ENCODE results near the gene HNMT.
"Not testable (repeated sequence)": the region's sequence is repeated elsewhere in the genome, so short reads cannot be mapped to it uniquely, and the experiment has no call there.

The HNMT gene

GRCh38 chr2:137947032-137947727, 17.1 kb upstream of the HNMT start:
- no peak for DNase-seq

- peak; percentile 64 for DNase-seq
Observed at GRCh38 chr2:137947728-137948336, 16.4 kb upstream of the HNMT start.

GRCh38 chr2:137948894-137949293, 15.4 kb upstream of the HNMT start:
- DNase-seq = no peak

GRCh38 chr2:137950238-137950637, 14.0 kb upstream of the HNMT start:
- no peak for DNase-seq

- DNase-seq = peak; percentile 87
Observed at GRCh38 chr2:137951586-137951985, 12.7 kb upstream of the HNMT start.

GRCh38 chr2:137952586-137953129, 11.6 kb upstream of the HNMT start:
- peak; percentile 50 for DNase-seq

- no peak for DNase-seq
Observed at GRCh38 chr2:137955536-137955935, 8.7 kb upstream of the HNMT start.

GRCh38 chr2:137957033-137957432, 7.2 kb upstream of the HNMT start:
- peak; percentile 96 for DNase-seq

GRCh38 chr2:137959166-137959565, 5.1 kb upstream of the HNMT start:
- no peak for DNase-seq

GRCh38 chr2:137960223-137960622, 4.0 kb upstream of the HNMT start:
- DNase-seq = no peak

- DNase-seq = no peak
Observed at GRCh38 chr2:137961602-137962001, 2.7 kb upstream of the HNMT start.

GRCh38 chr2:137963535-137964065, 673 bp upstream of the HNMT start:
- no peak for DNase-seq

GRCh38 chr2:137964859-137965459, 686 bp downstream of the HNMT start:
- no peak for DNase-seq

GRCh38 chr2:137966043-137966442, 1.8 kb downstream of the HNMT start:
- DNase-seq = no peak

GRCh38 chr2:137967042-137967441, 2.8 kb downstream of the HNMT start:
- DNase-seq = no peak

GRCh38 chr2:137968477-137969417, 4.5 kb downstream of the HNMT start:
- no peak for DNase-seq

- peak; percentile 83 for DNase-seq
Observed at GRCh38 chr2:137969418-137969765, 5.1 kb downstream of the HNMT start.

- no peak for DNase-seq
Observed at GRCh38 chr2:137969876-137970275, 5.6 kb downstream of the HNMT start.

- not testable (repeated sequence) for DNase-seq
Observed at GRCh38 chr2:137971259-137971658, 7.0 kb downstream of the HNMT start.

GRCh38 chr2:137973280-137973679, 9.0 kb downstream of the HNMT start:
- DNase-seq = no peak

GRCh38 chr2:137975280-137976271, 11.3 kb downstream of the HNMT start:
- DNase-seq = no peak
